Left ventricle myocardium superior (tissue), 1 donor: ENCODE results near the gene CTSZ. TPM values are rescaled to one million over a fixed set of nuclear protein-coding genes. Genes with fewer than 3 reads are reported as not detected.
"Not testable (repeated sequence)": the region's sequence is repeated elsewhere in the genome, so short reads cannot be mapped to it uniquely, and the experiment has no call there.

Experiments used
- ATAC-seq: fragments of 200-7000 bp; cut with Tn5 transposase; one replicate; pipeline ENCODE4 v1.9.1; 2020; ENCODE audit warnings: mild to moderate bottlenecking, moderate library complexity
- DNase-seq: peaks from one replicate; pipeline ENCODE4 v3.0.0-alpha.2; 2020
- intact Hi-C: fragments of 100-400 bp; cut with micrococcal nuclease; formaldehyde crosslinking; loops from one replicate; pipeline ENCODE4 v1.11.0; 2022
- total RNA-seq: library from RNA; stranded (reverse); fragmentation: NEBNext Ultra II Directional; extraction: Animal tissue kit (Norgen Biotek cat#: 25700); gene quantifications from one replicate; pipeline ENCODE4 v1.2.1, GENCODE V29; 2021
- donor health status: DM: no; HTN: yes; CAD: no; lungs with severe emphysema.

Gene CTSZ
- total RNA-seq, 1 donor from 2014 or later: 129 TPM

- DNase-seq (no peak), ATAC-seq (peak; percentile 72)
- intact Hi-C loops: no loop called here
Observed at GRCh38 chr20:59016795-59017492, 9.9 kb upstream of the CTSZ start.

- DNase-seq (no peak), ATAC-seq (no peak)
- intact Hi-C loops: no loop called here
Observed at GRCh38 chr20:59015812-59016711, 9.0 kb upstream of the CTSZ start.

GRCh38 chr20:59015411-59015810 is 8.4 kb upstream of the CTSZ start:
- DNase-seq (no peak), ATAC-seq (no peak)
- intact Hi-C loops: no loop called here

GRCh38 chr20:59014680-59015389 is 7.8 kb upstream of the CTSZ start:
- peak; percentile 28 for DNase-seq

GRCh38 chr20:59013959-59014608 is 7.0 kb upstream of the CTSZ start:
- no peak for ATAC-seq
- no peak for DNase-seq

More at GRCh38 chr20:59014680-59015389, 7.8 kb upstream of the CTSZ start:
- peak; percentile 44 for ATAC-seq
- intact Hi-C loops: no loop called here

GRCh38 chr20:59013031-59013951 is 6.2 kb upstream of the CTSZ start:
- intact Hi-C loops: no loop called here
- no peak for ATAC-seq
- DNase-seq: no peak

More at GRCh38 chr20:59013959-59014608, 7.0 kb upstream of the CTSZ start:
- intact Hi-C loops: no loop called here

GRCh38 chr20:59011874-59012157 is 4.8 kb upstream of the CTSZ start:
- DNase-seq, ATAC-seq, intact Hi-C loops: not testable (repeated sequence)

- DNase-seq (peak; percentile 38), ATAC-seq (no peak)
- intact Hi-C loops: no loop called here
Observed at GRCh38 chr20:59010995-59011873, 4.2 kb upstream of the CTSZ start.

GRCh38 chr20:59010321-59010994 is 3.4 kb upstream of the CTSZ start:
- ATAC-seq (no peak), DNase-seq (no peak)
- intact Hi-C loops: no loop called here

- no peak for DNase-seq
Observed at GRCh38 chr20:59008715-59009336, 1.8 kb upstream of the CTSZ start.

GRCh38 chr20:59007665-59008511 is 834 bp upstream of the CTSZ start:
- ATAC-seq (peak; percentile 4), DNase-seq (peak; percentile 64)
- intact Hi-C loops: no loop called here

More at GRCh38 chr20:59008715-59009336, 1.8 kb upstream of the CTSZ start:
- no peak for ATAC-seq
- intact Hi-C loops: no loop called here

- intact Hi-C loops: no loop called here
- peak; percentile 6 for ATAC-seq
Observed at GRCh38 chr20:59006167-59006863, 739 bp downstream of the CTSZ start.

GRCh38 chr20:59005523-59006166 is 1.4 kb downstream of the CTSZ start:
- intact Hi-C loops: no loop called here
- DNase-seq (no peak), ATAC-seq (no peak)

More at GRCh38 chr20:59006167-59006863, 739 bp downstream of the CTSZ start:
- DNase-seq: peak; percentile 56

- ATAC-seq: peak; percentile 53
- intact Hi-C loops: no loop called here
- DNase-seq: peak; percentile 69
Observed at GRCh38 chr20:59004763-59005522, 2.1 kb downstream of the CTSZ start.
